GM12874 (cell line): ENCODE measurements around the gene SPDEF.

Experiments used
- CTCF ChIP-seq: IDR thresholded peaks from 2 replicates; pipeline ENCODE4 v1.5.1; 2011; ENCODE audit warnings: low read depth, mild to moderate bottlenecking, control low read depth, low read length, moderate library complexity; ENCODE audit not compliant: insufficient read depth

Gene SPDEF

GRCh38 chr6:34583461-34583860 lies 27.3 kb upstream of the SPDEF start:
- no peak for TF ChIP-seq CTCF

- TF ChIP-seq CTCF, result no peak
Measured at GRCh38 chr6:34581561-34581920, 25.4 kb upstream of the SPDEF start.

- no peak for TF ChIP-seq CTCF
Measured at GRCh38 chr6:34580707-34581560, 24.8 kb upstream of the SPDEF start.

- TF ChIP-seq CTCF, result no peak
Measured at GRCh38 chr6:34578445-34579262, 22.5 kb upstream of the SPDEF start.

- no peak for TF ChIP-seq CTCF
Measured at GRCh38 chr6:34576286-34576955, 20.3 kb upstream of the SPDEF start.

- no peak for TF ChIP-seq CTCF
Measured at GRCh38 chr6:34575326-34575725, 19.2 kb upstream of the SPDEF start.
